ENCODE results near the gene GJA10.
"Not testable (repeated sequence)": the region's sequence is repeated elsewhere in the genome, so short reads cannot be mapped to it uniquely, and the experiment has no call there.

The GJA10 gene

DNA sequence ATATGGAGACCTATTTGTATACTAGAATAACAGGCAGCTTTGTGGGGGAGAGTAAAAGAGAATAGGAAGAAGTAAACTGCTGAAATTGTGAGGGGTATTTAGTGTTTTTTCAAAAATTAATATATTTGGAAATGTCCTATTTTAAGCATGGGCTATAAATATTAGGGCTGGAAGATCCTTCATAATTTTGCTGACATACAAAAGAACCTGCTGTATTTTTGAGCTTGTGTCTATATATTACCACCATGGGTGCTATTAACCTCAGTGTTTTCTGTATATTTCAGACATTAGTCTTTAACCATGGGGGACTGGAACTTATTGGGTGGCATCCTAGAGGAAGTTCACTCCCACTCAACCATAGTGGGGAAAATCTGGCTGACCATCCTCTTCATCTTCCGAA, at the start of gene GJA10:
Gene GJA10, plus strand, starts transcription at position 301 of the 400 bp plus-strand sequence. Its CDS starts 0 bp downstream, at position 301.
- no peak for FAIRE-seq
- DNase-seq (ENCODE audit: low spot score) = no peak

DNA sequence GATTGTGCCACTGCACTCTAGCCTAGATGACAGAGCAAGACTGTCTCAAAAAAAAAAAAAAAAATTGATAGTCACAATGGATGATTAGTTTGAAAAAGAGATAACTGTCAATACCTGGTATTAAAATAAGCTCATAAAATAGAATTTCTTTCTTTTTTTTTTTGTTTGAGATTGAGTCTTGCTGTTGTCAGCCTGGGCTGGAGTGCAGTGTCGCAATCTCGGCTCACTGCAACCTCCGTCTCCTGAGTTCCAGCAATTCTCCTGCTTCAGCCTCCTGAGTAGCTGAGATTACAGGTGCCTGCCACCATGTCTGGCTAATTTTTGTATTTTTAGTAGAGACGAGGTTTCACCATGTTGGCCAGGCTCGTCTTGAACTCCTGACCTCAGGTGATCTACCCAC, 46.8 kb upstream of the GJA10 start:
- not testable (repeated sequence) for FAIRE-seq

DNA sequence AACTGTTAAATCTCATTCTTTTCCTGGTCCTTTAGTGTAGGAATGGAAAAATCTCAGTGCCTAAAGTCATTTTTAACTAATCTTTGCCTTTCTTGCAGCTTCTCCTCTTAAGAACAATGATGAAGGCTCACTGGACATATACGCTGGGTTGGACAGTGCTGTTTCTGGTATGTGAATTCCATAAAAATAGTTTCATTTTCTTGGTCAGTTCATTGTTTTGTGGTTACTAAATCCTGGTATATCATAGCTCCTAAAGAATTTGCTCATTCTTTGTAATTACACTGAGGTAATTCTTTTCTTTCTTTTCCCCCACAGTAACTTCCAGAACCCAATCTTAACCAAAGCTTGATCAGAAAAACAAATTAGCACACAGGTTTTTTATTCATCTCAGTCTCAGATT, 41.2 kb upstream of the GJA10 start:
- DNase-seq (ENCODE audit: low spot score) = no peak
- no peak for FAIRE-seq

More for the DNA sequence above, 46.8 kb upstream of the GJA10 start:
- not testable (repeated sequence) for DNase-seq (ENCODE audit: low spot score)

DNA sequence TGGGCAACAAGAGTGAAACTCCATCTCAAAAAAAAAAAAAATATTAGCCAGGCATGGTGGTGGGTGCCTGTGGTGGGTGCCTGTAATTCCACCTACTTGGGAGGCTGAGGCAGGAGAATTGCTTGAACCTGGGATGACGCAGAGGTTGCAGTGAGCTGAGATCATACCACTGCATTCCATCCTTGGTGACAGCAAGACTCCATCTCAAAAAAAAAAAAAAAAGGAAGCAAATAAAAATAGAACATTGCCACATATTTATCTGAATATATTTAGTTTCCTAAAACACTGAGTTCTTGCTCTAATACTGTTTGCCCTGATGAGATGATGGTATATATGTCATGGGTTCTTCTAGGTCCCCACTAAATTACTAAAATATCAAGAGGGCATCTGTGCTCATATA, 36.2 kb upstream of the GJA10 start:
- DNase-seq (ENCODE audit: low spot score) = no peak
- FAIRE-seq = no peak

DNA sequence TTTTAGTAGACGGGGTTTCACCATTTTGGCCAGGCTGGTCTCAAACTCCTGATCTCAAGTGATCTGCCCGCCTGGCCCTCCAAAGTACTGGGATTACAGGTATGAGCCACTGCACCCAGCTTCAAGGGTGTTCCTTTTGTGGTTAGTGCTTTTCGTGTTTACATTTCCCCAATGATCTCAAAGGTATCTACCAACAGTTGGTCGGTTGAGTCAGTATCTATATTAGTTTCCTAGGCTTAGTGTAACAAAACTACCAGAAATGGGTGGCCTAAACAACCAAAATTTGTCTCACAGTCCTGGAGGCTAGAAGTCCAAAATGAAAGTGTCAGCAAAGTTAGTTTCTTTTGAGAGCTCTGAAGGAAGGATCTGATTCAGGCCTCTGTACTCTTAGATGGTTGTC, 34.5 kb upstream of the GJA10 start:
- FAIRE-seq (no peak), DNase-seq (ENCODE audit: low spot score) (no peak)

DNA sequence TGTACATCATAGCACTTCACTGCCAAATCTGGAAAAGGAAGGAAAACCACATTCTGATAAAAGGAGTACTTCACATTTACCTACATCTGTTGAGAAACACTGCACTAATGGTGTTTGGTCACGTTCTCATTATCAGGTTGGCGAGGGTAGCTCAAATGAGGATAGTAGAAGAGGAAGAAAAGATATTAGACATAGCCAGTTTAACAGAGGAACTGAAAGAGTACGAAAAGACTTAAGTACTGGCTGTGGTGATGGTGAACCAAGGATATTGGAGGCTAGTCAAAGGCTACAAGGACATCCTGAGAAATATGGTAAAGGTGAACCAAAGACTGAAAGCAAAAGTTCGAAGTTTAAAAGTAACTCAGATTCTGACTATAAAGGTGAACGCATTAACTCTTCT, 32.0 kb upstream of the GJA10 start:
- no peak for FAIRE-seq
- DNase-seq (ENCODE audit: low spot score) = no peak

DNA sequence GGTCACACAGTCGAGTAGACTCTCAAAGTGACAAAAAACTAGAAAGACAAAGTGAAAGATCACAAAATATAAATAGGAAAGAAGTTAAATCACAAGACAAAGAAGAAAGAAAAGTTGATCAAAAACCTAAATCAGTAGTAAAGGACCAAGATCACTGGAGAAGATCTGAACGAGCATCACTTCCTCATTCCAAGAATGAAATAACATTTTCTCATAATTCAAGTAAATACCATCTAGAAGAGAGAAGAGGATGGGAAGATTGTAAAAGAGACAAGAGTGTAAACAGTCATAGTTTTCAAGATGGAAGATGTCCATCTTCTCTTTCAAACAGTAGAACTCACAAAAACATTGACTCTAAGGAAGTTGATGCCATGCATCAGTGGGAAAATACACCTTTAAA, 31.6 kb upstream of the GJA10 start:
- FAIRE-seq = no peak
- DNase-seq (ENCODE audit: low spot score) = no peak

DNA sequence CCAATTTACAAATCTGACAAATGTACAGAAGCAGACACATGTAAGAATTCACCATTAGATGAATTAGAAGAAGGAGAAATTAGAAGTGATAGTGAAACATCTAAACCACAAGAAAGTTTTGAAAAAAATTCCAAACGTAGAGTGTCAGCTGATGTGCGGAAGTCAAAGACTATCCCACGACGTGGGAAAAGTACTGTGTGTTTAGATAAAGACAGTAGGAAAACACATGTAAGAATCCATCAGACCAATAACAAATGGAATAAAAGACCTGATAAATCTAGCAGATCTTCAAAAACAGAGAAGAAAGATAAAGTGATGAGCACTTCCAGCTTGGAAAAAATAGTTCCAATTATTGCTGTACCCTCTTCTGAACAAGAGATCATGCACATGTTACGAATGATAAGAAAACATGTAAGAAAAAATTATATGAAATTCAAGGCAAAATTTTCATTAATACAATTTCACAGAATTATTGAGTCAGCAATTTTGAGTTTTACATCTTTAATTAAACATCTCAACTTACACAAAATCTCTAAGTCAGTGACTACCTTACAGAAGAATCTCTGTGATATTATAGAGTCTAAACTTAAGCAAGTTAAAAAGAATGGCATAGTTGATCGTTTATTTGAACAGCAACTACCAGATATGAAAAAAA, 28.1 kb upstream of the GJA10 start:
- no peak for DNase-seq (ENCODE audit: low spot score)
- no peak for FAIRE-seq

DNA sequence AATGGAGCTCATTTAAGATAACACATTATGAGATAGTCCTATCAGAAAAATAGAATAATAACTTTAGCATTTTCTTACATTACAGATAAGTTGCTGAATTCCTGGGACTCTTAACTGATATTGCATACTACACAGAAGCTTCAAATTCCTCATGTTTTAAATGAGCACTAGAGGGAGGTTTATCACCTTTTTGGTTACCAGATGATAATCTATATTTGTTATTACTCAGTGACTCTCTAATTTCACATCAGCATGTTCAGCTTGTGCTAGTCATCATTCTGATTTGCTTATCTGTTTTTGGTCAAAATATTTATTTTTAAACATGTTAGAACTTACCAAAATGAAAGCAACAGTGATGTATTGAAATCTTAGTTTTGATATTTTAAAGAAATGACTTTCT, 20.5 kb upstream of the GJA10 start:
- FAIRE-seq = no peak

DNA sequence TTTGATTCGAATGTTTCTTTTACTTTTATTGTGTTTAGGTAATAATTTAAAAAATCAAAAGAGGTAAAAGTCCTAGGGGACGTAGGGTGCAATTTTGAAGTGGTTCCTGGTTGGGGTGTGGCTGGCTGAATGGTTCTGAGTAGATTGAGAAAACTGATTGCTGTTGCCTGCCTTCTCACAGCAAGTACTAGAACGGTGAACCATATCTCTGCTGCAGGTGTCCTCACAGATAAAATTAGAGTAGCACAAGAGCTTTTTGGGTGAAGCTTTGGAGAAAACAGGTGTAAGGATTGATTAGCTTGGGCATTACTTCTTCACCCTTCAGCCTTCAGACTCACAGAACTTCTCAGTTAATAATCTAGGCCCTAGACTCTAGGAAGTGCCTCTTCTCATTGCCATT, 19.8 kb upstream of the GJA10 start:
- no peak for DNase-seq (ENCODE audit: low spot score)
- no peak for FAIRE-seq

More for the DNA sequence above, 20.5 kb upstream of the GJA10 start:
- DNase-seq (ENCODE audit: low spot score) = no peak

DNA sequence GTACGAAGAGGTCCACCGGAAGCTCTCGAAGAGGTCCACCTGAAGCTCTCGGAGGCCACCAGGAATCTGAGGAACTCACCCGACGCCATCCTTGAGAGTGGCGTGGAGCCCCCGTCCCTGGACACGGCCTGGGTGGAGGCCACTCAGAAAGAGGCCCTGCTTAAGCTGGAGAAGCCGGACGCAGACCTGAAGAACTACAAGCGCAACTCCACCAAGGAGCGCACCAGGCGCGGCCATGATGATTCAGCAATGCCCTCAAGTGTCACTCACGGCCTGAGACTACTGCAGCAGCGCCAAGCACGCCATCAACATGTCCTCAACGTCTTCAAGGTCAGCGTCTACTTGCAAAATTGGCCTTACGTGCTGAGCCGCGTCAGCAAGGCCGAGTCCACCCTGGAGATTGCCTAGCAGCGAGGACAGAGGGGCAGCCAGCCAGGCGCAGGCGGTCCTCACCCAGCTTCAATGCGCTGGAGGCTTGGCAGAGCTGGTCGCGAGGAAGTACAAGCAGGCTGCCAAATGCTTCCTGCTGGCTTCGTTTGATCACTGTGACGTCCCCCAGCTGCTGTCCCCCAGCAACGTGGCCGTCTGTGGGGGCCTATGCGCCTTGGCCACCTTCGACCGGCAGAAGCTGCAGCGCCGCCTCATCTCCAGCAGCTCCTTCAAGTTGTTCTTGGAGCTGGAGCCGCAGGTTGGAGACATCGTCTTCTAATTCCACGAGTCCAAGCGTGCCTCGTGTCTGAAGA, 7.7 kb upstream of the GJA10 start:
- DNase-seq (ENCODE audit: low spot score) = no peak
- no peak for FAIRE-seq

DNA sequence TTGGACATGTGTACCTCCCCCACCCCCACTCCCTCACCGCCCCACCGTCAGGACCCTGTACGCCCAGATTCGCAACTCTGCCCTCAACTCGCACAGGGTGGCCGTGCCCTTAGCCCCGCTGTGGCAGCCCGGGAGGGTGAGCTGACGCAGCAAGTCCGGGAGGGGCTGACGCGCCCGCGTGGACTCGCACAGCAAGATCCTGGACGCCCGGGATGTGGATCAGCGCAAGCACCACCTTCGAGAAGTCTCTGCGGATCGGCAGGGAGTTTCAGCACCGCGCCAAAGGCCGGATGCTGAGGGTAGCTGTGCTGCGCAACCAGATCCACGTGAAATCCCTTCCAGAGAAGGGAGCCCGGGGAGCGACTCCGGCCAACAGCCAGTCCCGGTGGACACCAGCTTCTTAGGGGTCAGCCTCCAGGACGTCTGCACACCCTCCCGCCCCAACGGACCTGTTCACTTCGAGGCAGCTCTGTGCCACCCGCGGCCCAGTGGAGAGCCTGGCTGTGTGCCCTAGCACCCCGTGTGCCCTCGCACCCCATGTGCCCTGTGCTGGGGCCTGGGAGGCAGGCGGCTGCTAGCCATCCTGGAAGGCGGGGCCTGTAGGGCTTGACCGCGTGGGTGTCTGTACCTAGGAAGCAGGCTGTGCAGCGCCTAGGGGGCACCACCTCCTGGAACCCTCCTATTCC, 6.7 kb upstream of the GJA10 start:
- no peak for FAIRE-seq
- DNase-seq (ENCODE audit: low spot score) = no peak

DNA sequence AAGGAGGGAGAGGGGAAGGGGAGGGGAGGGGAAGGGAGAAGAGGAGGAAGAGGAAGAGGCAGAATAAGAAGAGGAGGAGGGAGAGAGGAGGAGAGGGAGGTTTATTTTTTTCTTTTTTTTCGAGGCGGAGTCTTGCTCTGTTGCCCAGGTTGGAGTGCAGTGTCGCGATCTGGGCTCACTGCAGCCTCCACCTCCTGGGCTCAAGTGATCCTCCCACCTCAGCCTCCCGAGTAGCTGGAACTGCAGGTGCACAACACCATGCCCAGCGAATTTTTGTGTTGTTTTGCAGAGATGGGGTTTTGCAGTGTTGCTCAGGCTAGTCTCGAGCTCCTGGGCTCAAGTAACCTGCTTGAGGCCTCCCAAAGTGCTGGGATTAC, 6.1 kb upstream of the GJA10 start:
- FAIRE-seq (no peak), DNase-seq (ENCODE audit: low spot score) (no peak)

DNA sequence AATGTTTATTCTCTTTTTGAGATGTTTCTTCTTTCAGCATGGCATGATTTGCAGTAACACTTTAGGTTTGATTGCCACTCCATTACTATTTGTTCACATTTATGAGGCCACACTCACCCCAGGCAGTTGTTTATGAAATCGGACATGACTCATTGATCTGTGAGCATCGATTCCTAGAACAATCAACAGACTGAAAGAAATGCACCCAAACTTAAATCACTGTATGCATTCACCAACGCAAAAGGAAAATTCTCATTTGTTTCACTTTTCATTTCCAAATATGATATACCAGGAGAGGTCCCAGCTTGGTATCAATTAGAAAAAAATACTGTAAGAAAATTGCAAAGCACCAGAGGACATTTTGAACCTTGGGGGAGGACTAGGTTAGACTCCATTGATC, 5.4 kb upstream of the GJA10 start:
- DNase-seq (ENCODE audit: low spot score) = no peak
- FAIRE-seq = no peak

DNA sequence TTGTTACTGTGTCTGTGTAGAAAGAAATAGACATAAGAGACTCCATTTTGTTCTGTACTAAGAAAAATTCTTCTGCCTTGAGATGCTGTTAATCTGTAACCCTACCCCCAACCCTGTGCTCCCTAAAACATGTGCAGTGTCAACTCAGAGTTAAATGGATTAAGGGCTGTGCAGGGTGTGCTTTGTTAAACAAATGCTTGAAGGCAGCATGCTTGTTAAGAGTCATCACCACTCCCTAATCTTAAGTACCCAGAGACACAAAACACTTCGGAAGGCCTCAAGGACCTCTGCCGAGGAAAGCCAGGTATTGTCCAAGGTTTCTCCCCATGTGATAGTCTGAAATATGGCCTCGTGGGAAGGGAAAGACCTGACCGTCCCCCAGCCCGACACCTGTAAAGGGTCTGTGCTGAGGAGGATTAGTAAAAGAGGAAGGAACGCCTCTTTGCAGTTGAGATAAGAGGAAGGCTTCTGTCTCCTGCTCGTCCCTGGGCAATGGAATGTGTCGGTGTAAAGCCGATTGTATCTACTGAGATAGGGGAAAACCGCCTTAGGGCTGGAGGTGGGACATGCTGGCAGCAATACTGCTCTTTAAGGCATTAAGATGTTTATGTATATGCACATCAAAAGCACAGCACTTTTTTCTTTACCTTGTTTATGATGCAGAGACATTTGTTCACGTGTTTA, 3.3 kb upstream of the GJA10 start:
- DNase-seq (ENCODE audit: low spot score); FAIRE-seq: not testable (repeated sequence)

DNA sequence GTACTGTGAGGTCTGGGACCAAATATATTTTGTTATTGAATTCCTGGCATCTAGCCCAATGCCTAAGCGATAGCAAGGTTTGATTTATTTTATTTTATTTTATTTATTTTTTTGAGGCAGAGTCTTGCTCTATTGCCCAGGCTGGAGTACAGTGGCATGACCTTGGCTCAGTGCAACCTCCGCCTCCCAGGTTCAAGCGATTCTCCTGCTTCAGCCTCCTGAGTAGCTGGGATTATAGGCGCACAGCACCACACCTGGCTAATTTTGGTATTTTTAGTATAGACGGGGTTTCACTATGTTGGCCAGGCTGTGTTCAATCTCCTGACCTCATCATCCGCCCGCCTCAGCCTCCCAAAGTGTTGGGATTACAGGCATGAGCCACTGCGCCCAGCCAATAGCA, 1.7 kb upstream of the GJA10 start:
- FAIRE-seq; DNase-seq (ENCODE audit: low spot score): not testable (repeated sequence)

DNA sequence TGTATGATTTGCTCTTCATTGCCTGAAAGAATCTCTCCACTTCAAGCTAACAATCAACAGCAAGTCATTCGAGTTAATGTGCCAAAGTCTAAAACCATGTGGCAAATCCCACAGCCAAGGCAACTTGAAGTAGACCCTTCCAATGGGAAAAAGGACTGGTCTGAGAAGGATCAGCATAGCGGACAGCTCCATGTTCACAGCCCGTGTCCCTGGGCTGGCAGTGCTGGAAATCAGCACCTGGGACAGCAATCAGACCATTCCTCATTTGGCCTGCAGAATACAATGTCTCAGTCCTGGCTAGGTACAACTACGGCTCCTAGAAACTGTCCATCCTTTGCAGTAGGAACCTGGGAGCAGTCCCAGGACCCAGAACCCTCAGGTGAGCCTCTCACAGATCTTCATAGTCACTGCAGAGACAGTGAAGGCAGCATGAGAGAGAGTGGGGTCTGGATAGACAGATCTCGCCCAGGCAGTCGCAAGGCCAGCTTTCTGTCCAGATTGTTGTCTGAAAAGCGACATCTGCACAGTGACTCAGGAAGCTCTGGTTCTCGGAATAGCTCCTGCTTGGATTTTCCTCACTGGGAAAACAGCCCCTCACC, 1.1 kb downstream of the GJA10 start:
- FAIRE-seq = peak; percentile 46
- peak; percentile 61 for DNase-seq (ENCODE audit: low spot score)

DNA sequence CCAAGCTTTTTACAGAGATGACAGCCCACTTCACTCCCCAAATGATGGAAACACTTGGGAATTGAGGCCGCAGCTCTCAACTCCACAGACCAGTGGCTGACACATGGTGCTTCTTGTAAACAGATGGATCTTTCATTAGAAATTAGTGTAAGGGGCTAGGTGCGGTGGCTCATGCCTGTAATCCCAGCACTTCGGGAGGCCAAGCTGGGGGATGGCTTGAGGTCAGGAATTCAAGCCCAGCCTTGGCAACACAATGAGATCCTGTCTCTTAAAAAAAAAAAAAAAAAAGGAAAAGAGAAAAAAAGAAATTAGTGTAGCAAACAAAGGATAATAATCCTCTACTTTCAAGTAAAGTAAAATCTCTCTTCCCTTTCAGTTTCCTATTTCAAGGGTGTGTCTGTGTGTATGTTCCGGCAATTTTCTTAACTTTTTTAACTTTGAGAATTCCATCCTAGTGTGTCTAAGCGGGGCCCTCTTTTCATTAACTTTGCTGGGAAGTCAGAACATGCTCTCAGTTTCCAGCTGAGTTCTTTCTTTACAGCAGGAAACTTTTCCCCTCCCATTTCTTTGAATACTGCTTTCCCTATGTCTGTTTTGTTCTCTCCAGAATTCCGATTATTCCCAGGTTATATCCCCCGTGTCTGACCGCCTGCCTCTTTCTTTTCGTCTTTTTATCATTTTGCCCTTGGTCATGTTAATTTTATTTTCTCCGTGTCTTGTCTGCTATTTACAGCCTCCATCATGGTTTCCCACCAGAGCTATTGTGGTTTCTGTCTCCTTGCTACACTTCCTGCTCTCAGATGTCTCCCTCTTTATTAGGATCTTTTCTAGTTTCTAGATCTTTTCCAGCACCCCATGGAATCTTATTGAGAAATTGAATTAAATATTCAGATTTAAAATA, 16.0 kb downstream of the GJA10 start:
- FAIRE-seq = not testable (repeated sequence)

DNA sequence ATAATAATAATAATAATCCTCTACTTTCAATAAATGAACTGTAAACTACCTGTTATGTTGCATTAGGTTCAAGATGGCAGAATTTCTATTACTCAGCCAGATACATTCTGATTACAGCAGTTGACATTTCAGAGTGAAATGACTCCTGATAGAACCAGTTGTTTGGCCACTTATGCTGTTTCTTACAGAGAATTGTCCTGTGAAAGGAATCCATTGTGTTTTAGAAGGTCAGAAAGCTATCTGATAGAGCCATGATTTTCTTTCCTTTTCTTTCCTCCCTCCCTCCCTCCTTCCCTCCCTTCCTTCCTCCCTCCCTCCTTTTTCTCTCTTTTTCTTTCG, 16.6 kb downstream of the GJA10 start:
- FAIRE-seq (no peak), DNase-seq (ENCODE audit: low spot score) (no peak)

More for the DNA sequence above, 16.0 kb downstream of the GJA10 start:
- DNase-seq (ENCODE audit: low spot score) = not testable (repeated sequence)

DNA sequence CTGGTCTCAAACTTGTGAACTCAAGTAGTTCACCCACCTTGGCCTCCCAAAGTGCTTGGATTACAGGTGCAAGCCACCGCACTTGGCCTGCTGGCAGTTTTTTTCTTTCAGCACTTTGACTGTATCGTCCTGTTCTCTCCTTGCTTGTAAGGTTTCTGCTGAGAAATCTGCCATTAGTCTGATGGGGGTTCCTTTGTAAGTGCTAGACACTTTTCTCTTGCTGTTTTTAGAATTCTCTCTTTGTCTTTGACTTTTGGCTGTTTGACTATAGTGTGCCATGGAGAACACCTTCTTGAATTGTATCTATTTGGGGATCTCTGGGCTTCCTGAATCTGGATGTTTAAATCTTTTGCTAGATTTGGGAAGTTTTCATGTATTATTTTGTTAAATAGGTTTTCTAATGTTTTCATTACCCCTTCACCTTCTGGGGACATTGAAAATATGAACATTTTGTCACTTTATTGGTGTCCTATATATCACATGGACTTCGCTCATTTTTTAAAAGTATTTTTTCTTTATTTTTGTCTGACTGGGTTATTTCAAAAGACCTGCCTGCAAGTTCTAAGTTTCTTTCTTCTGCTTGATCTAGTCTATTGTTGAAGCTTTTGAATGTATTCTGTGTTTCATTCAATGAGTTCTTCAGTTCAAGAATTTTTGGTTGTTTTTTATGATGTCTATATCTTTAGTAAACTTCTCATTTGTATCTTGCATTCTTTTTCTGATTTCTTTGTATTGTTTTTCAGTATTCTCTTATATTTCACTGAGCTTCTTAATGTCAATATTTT, 22.1 kb downstream of the GJA10 start:
- FAIRE-seq (no peak), DNase-seq (ENCODE audit: low spot score) (no peak)

Measured in urothelium cell line (cell line).